HepG2 (cell line): Measurements from ENCODE around the gene PLBD2. TPM values are rescaled to one million over a fixed set of nuclear protein-coding genes. Genes with fewer than 3 reads are reported as not detected.
A peak's percentile ranks its signal among the peaks of the same experiment; 100 is the strongest.

Experiments used
- KDM6A ChIP-seq: IDR thresholded peaks from 2 replicates; pipeline ENCODE4 v1.6.1; 2016; ENCODE audit warnings: low read depth
- MED8 ChIP-seq: sonication (generic); formaldehyde crosslinking; IDR thresholded peaks from 2 replicates; pipeline ENCODE4 v1.8.1; 2023; ENCODE audit warnings: mild to moderate bottlenecking, missing genetic modification reagents; ENCODE audit not compliant: insufficient replicate concordance
- MEF2D ChIP-seq: sonication (generic); formaldehyde crosslinking; IDR thresholded peaks from 2 replicates; pipeline ENCODE4 v1.5.1; 2020; ENCODE audit warnings: mild to moderate bottlenecking, missing genetic modification reagents
- MIER2 ChIP-seq: IDR thresholded peaks from 2 replicates; pipeline ENCODE4 v1.6.1; 2016; ENCODE audit warnings: missing biosample characterization, missing genetic modification reagents
- MXI1 ChIP-seq: IDR thresholded peaks from 3 replicates; pipeline ENCODE4 v1.6.1; 2012; ENCODE audit warnings: low read depth, low read length, inconsistent platforms, borderline replicate concordance
- NCOA5 ChIP-seq: sonication (generic); formaldehyde crosslinking; IDR thresholded peaks from 2 replicates; pipeline ENCODE4 v1.4.0; 2020; ENCODE audit warnings: missing genetic modification reagents
- PLRG1 ChIP-seq: fragments of 450-650 bp; conservative IDR thresholded peaks from 2 replicates; pipeline ENCODE4 v1.6.1; 2016
- RXRB ChIP-seq: IDR thresholded peaks from 2 replicates; pipeline ENCODE4 v1.6.1; 2016; ENCODE audit warnings: borderline replicate concordance, missing genetic modification reagents, missing compliant biosample characterization
- SAP130 ChIP-seq: IDR thresholded peaks from 2 replicates; pipeline ENCODE4 v1.6.1; 2016; ENCODE audit warnings: low read depth
- TAF15 ChIP-seq: fragments of 200-400 bp; formaldehyde crosslinking; IDR thresholded peaks from one replicate; pipeline ENCODE4 v1.6.1; 2018; ENCODE audit warnings: mild to moderate bottlenecking, low read depth, low read length; ENCODE audit not compliant: poor library complexity, severe bottlenecking
- TCF12 ChIP-seq, 2 experiments: fragments of 450-650 bp in 1 of 2; sonication (generic) in 1 of 2; formaldehyde crosslinking in 1 of 2; IDR thresholded peaks; 2 replicates each; pipeline versions ENCODE4 v1.6.1 to v1.8.0; 2017 to 2022; ENCODE audit warnings: antibody characterized with exemption in 1 of 2, mild to moderate bottlenecking in 1 of 2, missing genetic modification reagents in 1 of 2, moderate library complexity in 1 of 2
- ZNF124 ChIP-seq: sonication (generic); formaldehyde crosslinking; IDR thresholded peaks from 2 replicates; pipeline ENCODE4 v1.4.0; 2020; ENCODE audit warnings: missing genetic modification reagents
- ZNF207 ChIP-seq: fragments of 450-650 bp; IDR thresholded peaks from 2 replicates; pipeline ENCODE4 v1.6.1; 2016; ENCODE audit warnings: antibody characterized with exemption, borderline replicate concordance
- ZNF225 ChIP-seq: sonication (generic); formaldehyde crosslinking; IDR thresholded peaks from 2 replicates; pipeline ENCODE4 v1.4.0; 2020; ENCODE audit warnings: mild to moderate bottlenecking, missing genetic modification reagents
- ZNF230 ChIP-seq: sonication (generic); formaldehyde crosslinking; IDR thresholded peaks from 2 replicates; pipeline ENCODE4 v1.4.0; 2020; ENCODE audit warnings: mild to moderate bottlenecking, missing genetic modification reagents
- ZNF263 ChIP-seq: sonication (generic); formaldehyde crosslinking; IDR thresholded peaks from 2 replicates; pipeline ENCODE4 v1.4.0; 2020; ENCODE audit warnings: missing genetic modification reagents
- polyA plus RNA-seq, 8 experiments: library from polyadenylated mRNA; depleted of rRNA in 3 of 8; stranded (reverse) in 7 of 8; unstranded in 1 of 8; fragments of >200 nt; fragmentation: Illumina TruSeq in 4 of 8; extraction: Trizol in 4 of 8; gene quantifications; 2 replicates each; pipeline versions ENCODE4 v1.2.1 to v1.2.3, GENCODE V29; 2011 to 2016; ENCODE audit warnings: low read depth in 4 of 8, missing spikeins in 1 of 8, mixed read lengths in 1 of 8; ENCODE audit not compliant: insufficient read depth in 1 of 8
- total RNA-seq, 5 experiments: library from RNA; depleted of rRNA; stranded (reverse); fragments of >200 nt; fragmentation: Illumina TruSeq; extraction: Trizol; gene quantifications; 2 replicates each; pipeline ENCODE4 v1.2.3, GENCODE V29; 2016; ENCODE audit warnings: low read depth in 1 of 5
- TF ChIP-seq, protein P1 (sequence below): sonication (generic); formaldehyde crosslinking; IDR thresholded peaks from 2 replicates; pipeline ENCODE4 v1.4.0; 2020; ENCODE audit warnings: missing genetic modification reagents, borderline replicate concordance
- TF ChIP-seq, protein P2 (sequence below): sonication (generic); formaldehyde crosslinking; IDR thresholded peaks from 2 replicates; pipeline ENCODE4 v1.4.0; 2020; ENCODE audit warnings: missing genetic modification reagents, borderline replicate concordance
- TF ChIP-seq, protein P3 (sequence below): sonication (generic); IDR thresholded peaks from 2 replicates; pipeline ENCODE4 v1.6.1; 2016; ENCODE audit warnings: low read depth, borderline replicate concordance
- TF ChIP-seq, protein P4 (sequence below): sonication (generic); formaldehyde crosslinking; IDR thresholded peaks from 2 replicates; pipeline ENCODE4 v1.4.0; 2020; ENCODE audit warnings: missing genetic modification reagents, borderline replicate concordance

The PLBD2 gene
- total and polyA plus RNA-seq, 2 of the 13 experiments (the other 11 are each of a cell fraction or from before 2014, with no cell fraction given) = 6.7 to 8.5 TPM

DNA sequence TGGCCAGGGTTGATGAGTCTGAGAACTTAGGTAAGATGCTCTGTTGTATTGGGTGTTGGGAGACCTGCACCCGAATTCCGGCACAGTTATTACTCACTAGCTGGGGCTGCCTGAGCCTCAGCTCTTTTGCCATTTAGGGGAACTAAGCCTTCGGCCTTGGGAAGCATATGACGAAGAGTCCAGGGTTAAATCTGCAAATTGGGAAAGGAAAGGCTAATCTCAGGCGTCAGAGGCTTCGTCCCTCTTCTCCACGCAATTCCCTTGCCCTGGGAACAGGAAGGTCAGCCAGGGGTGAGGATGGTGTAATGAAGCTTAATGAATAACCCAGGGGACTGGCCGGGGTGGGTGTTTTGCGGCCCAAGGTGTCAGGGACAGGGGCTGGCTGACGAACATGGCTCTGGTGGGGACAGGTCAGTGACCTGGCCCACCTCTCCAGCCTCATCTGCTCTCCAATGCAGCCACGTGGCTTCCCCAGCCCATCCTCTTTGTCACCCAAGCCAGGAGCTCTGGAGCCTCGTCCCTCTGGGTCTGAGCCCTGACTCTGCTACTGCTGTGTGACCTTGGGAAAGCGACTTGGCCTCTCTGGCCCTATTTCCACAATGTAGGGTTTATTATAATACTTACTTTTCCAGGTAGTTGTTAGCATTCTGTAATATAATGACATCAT lies 60.0 kb downstream of the PLBD2 start (continued):
- TF ChIP-seq, protein P1, sequence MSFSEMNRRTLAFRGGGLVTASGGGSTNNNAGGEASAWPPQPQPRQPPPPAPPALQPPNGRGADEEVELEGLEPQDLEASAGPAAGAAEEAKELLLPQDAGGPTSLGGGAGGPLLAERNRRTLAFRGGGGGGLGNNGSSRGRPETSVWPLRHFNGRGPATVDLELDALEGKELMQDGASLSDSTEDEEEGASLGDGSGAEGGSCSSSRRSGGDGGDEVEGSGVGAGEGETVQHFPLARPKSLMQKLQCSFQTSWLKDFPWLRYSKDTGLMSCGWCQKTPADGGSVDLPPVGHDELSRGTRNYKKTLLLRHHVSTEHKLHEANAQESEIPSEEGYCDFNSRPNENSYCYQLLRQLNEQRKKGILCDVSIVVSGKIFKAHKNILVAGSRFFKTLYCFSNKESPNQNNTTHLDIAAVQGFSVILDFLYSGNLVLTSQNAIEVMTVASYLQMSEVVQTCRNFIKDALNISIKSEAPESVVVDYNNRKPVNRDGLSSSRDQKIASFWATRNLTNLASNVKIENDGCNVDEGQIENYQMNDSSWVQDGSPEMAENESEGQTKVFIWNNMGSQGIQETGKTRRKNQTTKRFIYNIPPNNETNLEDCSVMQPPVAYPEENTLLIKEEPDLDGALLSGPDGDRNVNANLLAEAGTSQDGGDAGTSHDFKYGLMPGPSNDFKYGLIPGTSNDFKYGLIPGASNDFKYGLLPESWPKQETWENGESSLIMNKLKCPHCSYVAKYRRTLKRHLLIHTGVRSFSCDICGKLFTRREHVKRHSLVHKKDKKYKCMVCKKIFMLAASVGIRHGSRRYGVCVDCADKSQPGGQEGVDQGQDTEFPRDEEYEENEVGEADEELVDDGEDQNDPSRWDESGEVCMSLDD (CRISPR knock-in tag) = no peak
- TF ChIP-seq MIER2 (CRISPR knock-in tag) (no peak), MEF2D (CRISPR knock-in tag) (peak; percentile 45), ZNF230 (CRISPR knock-in tag) (peak; percentile 25; the same call in 1 of the 2 replicates), ZNF225 (no peak), KDM6A (CRISPR knock-in tag) (no peak), ZNF124 (CRISPR knock-in tag) (no peak), TAF15 (no peak), SAP130 (CRISPR knock-in tag) (peak; percentile 54), TCF12 (IDR thresholded peaks at IDR 0.05) (no peak), TCF12 (CRISPR knock-in tag; IDR thresholded peaks at IDR 0.05) (no peak), MXI1 (no peak), MED8 (CRISPR knock-in tag) (no peak), ZNF263 (CRISPR knock-in tag) (0 out of 2 replicates have a peak, but pooled peaks have one; percentile 20), RXRB (peak; percentile 86), ZNF207 (no peak), PLRG1 (no peak), NCOA5 (CRISPR knock-in tag) (no peak)
- TF ChIP-seq, protein P2, sequence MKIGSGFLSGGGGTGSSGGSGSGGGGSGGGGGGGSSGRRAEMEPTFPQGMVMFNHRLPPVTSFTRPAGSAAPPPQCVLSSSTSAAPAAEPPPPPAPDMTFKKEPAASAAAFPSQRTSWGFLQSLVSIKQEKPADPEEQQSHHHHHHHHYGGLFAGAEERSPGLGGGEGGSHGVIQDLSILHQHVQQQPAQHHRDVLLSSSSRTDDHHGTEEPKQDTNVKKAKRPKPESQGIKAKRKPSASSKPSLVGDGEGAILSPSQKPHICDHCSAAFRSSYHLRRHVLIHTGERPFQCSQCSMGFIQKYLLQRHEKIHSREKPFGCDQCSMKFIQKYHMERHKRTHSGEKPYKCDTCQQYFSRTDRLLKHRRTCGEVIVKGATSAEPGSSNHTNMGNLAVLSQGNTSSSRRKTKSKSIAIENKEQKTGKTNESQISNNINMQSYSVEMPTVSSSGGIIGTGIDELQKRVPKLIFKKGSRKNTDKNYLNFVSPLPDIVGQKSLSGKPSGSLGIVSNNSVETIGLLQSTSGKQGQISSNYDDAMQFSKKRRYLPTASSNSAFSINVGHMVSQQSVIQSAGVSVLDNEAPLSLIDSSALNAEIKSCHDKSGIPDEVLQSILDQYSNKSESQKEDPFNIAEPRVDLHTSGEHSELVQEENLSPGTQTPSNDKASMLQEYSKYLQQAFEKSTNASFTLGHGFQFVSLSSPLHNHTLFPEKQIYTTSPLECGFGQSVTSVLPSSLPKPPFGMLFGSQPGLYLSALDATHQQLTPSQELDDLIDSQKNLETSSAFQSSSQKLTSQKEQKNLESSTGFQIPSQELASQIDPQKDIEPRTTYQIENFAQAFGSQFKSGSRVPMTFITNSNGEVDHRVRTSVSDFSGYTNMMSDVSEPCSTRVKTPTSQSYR (CRISPR knock-in tag) = no peak
- TF ChIP-seq, protein P3, sequence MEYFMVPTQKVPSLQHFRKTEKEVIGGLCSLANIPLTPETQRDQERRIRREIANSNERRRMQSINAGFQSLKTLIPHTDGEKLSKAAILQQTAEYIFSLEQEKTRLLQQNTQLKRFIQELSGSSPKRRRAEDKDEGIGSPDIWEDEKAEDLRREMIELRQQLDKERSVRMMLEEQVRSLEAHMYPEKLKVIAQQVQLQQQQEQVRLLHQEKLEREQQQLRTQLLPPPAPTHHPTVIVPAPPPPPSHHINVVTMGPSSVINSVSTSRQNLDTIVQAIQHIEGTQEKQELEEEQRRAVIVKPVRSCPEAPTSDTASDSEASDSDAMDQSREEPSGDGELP = no peak
- TF ChIP-seq, protein P4, sequence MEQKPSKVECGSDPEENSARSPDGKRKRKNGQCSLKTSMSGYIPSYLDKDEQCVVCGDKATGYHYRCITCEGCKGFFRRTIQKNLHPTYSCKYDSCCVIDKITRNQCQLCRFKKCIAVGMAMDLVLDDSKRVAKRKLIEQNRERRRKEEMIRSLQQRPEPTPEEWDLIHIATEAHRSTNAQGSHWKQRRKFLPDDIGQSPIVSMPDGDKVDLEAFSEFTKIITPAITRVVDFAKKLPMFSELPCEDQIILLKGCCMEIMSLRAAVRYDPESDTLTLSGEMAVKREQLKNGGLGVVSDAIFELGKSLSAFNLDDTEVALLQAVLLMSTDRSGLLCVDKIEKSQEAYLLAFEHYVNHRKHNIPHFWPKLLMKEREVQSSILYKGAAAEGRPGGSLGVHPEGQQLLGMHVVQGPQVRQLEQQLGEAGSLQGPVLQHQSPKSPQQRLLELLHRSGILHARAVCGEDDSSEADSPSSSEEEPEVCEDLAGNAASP = peak; percentile 35; the same call in 1 of the 2 replicates
